ENCODE data around the gene FOXI1. TPM values are rescaled to one million over a fixed set of nuclear protein-coding genes. Genes with fewer than 3 reads are reported as not detected.
"Not testable (repeated sequence)": the region's sequence is repeated elsewhere in the genome, so short reads cannot be mapped to it uniquely, and the experiment has no call there.

FOXI1 gene
- total RNA-seq, 2 experiments from 2014 or later: not detected

DNA sequence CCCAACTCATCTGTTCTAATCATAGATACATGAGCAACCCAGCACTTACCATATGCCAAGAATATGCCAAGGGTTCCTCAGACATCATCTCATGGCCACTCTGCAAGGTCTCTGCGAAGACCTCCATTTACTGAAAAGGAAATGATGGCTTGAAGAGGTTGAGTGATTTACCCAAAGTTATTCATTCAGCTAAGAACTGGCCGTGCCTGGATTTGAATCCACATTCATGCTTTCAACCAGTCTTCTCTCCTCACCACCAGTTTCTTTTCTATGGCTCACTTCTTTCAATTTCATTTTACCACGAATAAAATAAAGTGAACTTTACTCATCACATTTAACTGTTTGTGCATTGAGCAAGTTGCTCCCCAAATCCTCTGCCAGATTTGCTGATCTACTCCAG, 27.2 kb upstream of the FOXI1 start:
- no peaks in the 10 kb centered on the region for H3K27me3 Mint-ChIP-seq
- H3K27ac Mint-ChIP-seq: peak overlapping the region; percentile 34
- POLR2A ChIA-PET: no interaction called here
- no peaks in the 10 kb centered on the region for H3K9me3 Mint-ChIP-seq
- peaks cover 60% of the 10 kb centered on the region for H3K36me3 Mint-ChIP-seq
- no peaks in the 10 kb centered on the region for H3K4me1 Mint-ChIP-seq
- no peak overlapping the region for H3K4me3 Mint-ChIP-seq
- DNase-seq (no peak), ATAC-seq (ENCODE audit: low read depth) (no peak)

DNA sequence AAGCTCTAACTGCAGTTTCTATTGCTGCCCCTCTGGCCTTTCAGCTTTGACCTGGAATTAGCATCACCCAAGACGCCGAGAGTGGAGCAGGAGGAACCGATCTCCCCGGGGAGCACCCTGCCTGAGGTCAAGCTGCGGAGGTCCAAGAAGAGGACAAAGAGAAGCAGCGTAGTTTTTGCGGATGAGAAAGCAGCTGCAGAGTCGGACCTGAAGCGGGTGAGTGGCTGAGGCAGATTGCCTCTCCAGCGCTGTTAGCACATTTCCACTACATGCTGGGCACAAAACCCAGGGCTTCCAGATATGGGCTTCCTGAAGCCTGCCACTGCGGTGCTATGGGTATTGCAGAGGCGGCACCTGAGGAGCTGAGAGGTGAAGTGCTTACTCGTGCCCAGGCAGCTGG, 26.8 kb upstream of the FOXI1 start:
- Mint-ChIP-seq H3K27me3 (no peaks in the 10 kb centered on the region), H3K36me3 (peaks cover 63% of the 10 kb centered on the region), H3K27ac (peak overlapping the region; percentile 34), H3K9me3 (no peaks in the 10 kb centered on the region), H3K4me1 (no peaks in the 10 kb centered on the region), H3K4me3 (no peak overlapping the region)
- POLR2A ChIA-PET: no interaction called here
- ATAC-seq (ENCODE audit: low read depth) (no peak), DNase-seq (no peak)

DNA sequence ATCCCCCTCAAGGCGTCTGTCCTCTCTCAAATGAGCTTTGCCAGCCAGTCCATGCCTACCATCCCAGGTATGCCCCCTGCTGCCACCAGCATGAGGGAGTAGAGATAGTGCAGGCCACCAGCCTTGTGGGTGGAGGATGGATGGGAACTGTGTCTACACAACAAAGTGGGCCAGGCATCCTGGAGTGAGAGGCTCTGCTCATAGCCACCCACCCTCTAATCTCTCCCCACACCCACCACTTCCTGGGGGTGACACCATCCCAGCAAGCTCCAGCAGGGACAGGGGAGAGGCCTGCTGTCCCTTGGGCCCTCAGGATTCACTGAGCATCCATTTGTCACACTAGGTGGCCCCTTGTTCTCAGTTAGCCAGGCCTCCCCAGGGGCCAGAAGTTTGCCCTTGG, 25.5 kb upstream of the FOXI1 start:
- ATAC-seq (ENCODE audit: low read depth) (no peak), DNase-seq (no peak)
- Mint-ChIP-seq H3K4me3 (no peak overlapping the region), H3K9me3 (no peaks in the 10 kb centered on the region), H3K27me3 (no peaks in the 10 kb centered on the region), H3K4me1 (no peaks in the 10 kb centered on the region), H3K36me3 (peaks cover 65% of the 10 kb centered on the region), H3K27ac (no peak overlapping the region)
- POLR2A ChIA-PET: no interaction called here

DNA sequence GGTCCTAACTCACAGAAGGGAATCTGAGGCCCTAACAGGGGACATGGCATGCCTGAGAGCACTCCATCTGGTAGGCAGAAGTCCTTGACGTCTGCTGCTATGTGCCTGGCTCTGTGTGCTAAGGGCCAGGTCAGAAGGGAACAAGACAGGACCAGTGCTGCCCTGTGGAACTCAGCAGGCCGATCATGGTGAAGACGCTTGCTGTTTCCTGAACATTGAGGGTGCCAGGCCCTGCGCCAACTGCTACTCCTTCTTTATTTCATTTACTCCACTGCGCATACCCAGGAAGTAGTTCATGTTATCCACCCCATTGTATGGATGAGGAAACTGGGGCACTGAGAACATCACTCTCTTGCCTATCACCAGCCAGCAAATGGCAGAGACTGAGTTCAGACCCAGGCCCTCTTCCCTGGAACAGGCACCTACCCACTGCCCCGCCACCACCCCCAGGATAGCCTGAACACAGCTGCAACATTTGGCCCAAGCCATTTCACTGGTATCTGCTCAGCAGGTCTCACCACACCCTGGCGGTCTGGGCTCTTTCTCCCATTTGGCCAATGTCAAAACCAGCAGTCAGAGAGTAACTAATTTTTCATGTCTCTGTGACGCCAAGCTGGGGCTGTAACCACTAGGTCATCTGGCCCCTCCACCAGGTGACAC, 24.8 kb upstream of the FOXI1 start:
- Mint-ChIP-seq H3K27ac (no peak overlapping the region), H3K4me1 (no peaks in the 10 kb centered on the region), H3K4me3 (no peak overlapping the region), H3K27me3 (no peaks in the 10 kb centered on the region), H3K36me3 (peaks cover 65% of the 10 kb centered on the region), H3K9me3 (no peaks in the 10 kb centered on the region)
- DNase-seq (no peak), ATAC-seq (ENCODE audit: low read depth) (no peak)
- POLR2A ChIA-PET: no interaction called here

DNA sequence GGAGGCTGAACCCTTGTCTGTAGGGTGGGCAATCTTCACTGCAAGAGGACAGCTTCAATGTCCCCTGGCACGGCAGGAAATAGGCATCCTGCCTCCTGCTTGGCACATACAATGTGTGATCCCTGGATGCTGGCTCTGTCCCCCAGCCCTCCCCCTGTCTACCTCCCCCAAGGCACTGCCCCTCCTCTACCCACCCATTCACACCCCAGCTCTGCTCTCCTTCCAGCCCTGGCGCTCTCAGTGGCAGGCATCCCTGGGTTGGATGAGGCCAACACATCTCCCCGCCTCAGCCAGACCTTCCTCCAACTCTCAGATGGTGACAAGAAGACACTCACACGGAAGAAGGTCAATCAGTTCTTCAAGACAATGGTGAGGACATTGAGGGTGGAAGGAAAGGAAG, 24.1 kb upstream of the FOXI1 start:
- Mint-ChIP-seq H3K27ac (no peak overlapping the region), H3K4me1 (no peaks in the 10 kb centered on the region), H3K27me3 (no peaks in the 10 kb centered on the region), H3K9me3 (no peaks in the 10 kb centered on the region), H3K4me3 (no peak overlapping the region), H3K36me3 (peaks cover 65% of the 10 kb centered on the region)
- POLR2A ChIA-PET: no interaction called here
- DNase-seq: no peak
- ATAC-seq (ENCODE audit: low read depth): no peak

DNA sequence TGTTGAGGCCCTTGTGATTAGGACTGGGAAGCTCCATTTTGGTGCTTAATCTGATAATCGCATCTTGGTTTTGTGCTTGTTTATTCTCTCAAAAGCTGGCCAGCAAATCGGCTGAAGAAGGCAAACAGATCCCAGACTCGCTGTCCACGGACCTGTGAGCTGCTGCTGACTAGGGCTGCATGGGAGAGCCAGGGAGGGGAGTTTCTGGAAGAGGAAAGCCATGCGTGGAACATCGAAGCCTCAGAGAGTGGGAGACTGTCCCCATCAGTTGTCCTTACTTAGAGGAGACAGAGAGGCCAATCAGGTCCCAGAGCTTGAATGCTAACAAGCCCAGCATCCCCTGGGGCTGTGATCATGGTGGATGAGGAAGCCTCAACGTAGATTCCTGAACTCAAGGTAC, 23.0 kb upstream of the FOXI1 start:
- ATAC-seq (ENCODE audit: low read depth): no peak
- H3K4me1 Mint-ChIP-seq: no peaks in the 10 kb centered on the region
- DNase-seq: no peak
- H3K27me3 Mint-ChIP-seq: no peaks in the 10 kb centered on the region
- H3K4me3 Mint-ChIP-seq: no peak overlapping the region
- peaks cover 67% of the 10 kb centered on the region for H3K36me3 Mint-ChIP-seq
- H3K27ac Mint-ChIP-seq: no peak overlapping the region
- no peaks in the 10 kb centered on the region for H3K9me3 Mint-ChIP-seq
- POLR2A ChIA-PET: no interaction called here

DNA sequence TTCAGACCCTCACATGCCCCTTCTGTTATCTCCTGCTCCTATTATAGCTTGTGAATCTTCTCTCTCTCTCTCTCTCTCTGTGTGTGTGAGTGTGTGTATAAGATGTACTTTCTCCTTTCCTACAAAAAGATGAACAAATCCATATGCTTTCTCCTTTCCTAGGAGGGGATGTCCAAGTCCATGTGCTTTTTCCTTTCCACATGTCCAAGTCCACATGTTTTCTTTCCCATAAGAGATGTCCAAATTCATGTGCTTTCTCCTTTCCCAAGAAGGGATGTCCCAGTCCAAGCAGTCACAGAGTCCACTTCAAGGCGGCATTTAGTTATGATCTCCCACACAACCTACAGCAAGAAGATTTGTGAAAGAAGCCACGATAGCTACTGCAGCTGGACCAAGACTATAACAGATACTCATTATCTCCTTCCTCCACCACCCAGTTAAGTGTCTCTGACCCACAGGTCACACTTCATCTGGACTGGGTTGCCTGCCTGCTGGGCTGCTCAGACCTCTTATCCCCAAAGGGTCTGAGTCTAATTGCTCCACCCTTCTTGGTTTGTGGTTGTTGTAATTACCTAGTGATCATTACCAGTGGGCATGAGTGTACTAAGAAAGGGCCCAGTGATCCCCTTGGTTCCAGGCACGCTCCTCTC, 18.4 kb upstream of the FOXI1 start:
- H3K9me3 Mint-ChIP-seq: no peaks in the 10 kb centered on the region
- no peak overlapping the region for H3K27ac Mint-ChIP-seq
- no peak for ATAC-seq (ENCODE audit: low read depth)
- H3K4me3 Mint-ChIP-seq: no peak overlapping the region
- DNase-seq: no peak
- H3K4me1 Mint-ChIP-seq: no peaks in the 10 kb centered on the region
- no peaks in the 10 kb centered on the region for H3K27me3 Mint-ChIP-seq
- POLR2A ChIA-PET: no interaction called here
- peaks cover 38% of the 10 kb centered on the region for H3K36me3 Mint-ChIP-seq

DNA sequence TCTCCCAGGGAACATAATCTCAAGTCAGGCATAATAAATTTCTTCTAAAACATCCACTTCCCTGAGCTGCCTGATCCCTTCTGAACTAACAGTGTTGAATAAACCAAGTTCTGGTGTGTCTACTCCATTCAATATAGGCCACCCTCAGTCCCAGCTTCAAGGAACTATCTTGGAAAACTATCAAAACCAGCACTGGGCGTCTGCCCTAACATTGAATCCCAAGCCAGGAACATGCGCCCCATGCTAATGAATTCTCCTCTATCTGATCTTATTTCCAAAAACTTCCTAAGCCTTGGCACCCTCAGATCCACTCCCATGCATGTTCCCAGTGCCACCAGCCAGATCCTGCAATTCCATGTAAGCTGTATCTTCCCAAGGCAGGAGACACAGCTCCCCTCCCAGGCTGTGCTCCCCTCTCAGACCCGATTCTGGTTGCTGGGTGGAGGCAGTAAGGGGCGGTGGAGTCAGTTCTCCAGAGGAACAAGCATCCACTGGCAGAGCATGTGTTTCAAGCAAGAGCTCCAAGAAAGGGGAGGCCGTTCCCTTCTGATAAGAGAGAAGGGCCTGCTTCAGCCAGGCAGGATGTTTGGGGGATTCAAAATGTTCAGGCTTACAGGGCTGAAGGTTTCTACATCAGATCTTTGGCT, 13.1 kb upstream of the FOXI1 start:
- Mint-ChIP-seq H3K27me3 (peaks cover 5% of the 10 kb centered on the region), H3K27ac (no peak overlapping the region), H3K9me3 (no peaks in the 10 kb centered on the region), H3K36me3 (peaks cover 3% of the 10 kb centered on the region), H3K4me1 (peaks cover 2% of the 10 kb centered on the region), H3K4me3 (no peak overlapping the region)
- DNase-seq (no peak), ATAC-seq (ENCODE audit: low read depth) (no peak)
- POLR2A ChIA-PET: no interaction called here

DNA sequence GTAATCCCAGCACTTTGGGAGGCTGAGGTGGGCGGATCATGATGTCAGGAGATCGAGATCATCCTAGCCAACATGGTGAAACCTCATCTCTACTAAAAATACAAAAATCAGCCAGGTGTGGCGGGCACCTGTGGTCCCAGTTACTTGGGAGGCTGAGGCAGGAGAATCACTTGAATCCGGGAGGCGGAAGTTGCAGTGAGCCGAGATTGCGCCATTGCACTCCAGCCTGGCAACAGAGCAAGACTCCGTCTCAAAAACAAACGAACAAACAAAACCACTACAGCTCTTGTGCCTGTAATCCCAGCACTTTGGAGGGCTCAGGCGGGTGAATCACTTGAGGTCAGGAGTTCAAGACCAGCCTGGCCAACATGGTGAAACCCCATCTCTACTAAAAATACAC, 11.4 kb upstream of the FOXI1 start:
- H3K27ac Mint-ChIP-seq; ATAC-seq (ENCODE audit: low read depth); DNase-seq; H3K36me3 Mint-ChIP-seq; H3K27me3 Mint-ChIP-seq; H3K4me1 Mint-ChIP-seq; POLR2A ChIA-PET; H3K9me3 Mint-ChIP-seq; H3K4me3 Mint-ChIP-seq: not testable (repeated sequence)

DNA sequence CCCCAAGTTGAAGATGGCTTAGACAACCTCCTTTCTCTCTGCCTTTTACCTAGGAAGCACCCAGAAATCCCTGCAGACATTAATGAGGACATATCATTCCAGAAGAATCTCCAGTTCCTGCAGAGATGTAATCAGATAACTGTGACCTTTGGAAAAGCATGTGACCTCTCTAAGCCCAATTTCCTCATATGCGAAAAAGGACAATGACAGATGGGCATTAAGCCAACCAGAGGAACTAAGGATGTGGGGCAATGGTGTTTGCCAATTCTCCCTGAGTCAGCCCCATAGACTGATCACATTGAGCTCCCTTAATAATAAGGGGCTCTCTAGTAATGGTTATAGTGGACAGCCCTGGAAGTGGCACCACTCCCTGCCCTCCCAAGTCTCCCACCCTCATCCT, 10.1 kb upstream of the FOXI1 start:
- no peak for ATAC-seq (ENCODE audit: low read depth)
- POLR2A ChIA-PET: no interaction called here
- no peak for DNase-seq
- no peaks in the 10 kb centered on the region for H3K36me3 Mint-ChIP-seq
- no peak overlapping the region for H3K4me3 Mint-ChIP-seq
- peaks cover 11% of the 10 kb centered on the region for H3K27me3 Mint-ChIP-seq
- peaks cover 6% of the 10 kb centered on the region for H3K4me1 Mint-ChIP-seq
- H3K27ac Mint-ChIP-seq: no peak overlapping the region
- no peaks in the 10 kb centered on the region for H3K9me3 Mint-ChIP-seq

DNA sequence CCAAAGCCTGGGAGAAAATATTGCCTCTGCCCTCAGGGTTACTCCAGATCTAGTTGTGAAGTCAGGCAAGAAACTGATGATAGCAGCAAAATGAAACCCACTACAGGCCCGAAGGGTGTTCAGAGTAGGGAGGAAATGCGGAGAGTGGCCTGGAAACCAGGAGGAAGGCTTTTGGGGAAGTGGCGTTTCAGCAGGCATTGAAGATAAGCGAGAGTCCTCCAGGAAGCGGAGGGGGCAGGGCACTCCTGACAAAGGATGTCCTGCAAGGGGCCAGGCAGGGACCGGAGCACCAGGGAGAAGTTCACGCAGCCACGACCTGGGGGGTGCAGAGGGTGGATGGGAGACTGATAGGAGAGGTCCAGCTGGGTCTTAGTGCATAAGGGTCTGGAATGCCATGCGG, 7.8 kb upstream of the FOXI1 start:
- H3K36me3 Mint-ChIP-seq: no peaks in the 10 kb centered on the region
- ATAC-seq (ENCODE audit: low read depth) (no peak), DNase-seq (no peak)
- no peak overlapping the region for H3K4me3 Mint-ChIP-seq
- H3K4me1 Mint-ChIP-seq: peaks cover 6% of the 10 kb centered on the region
- peaks cover 11% of the 10 kb centered on the region for H3K27me3 Mint-ChIP-seq
- POLR2A ChIA-PET: no interaction called here
- no peaks in the 10 kb centered on the region for H3K9me3 Mint-ChIP-seq
- H3K27ac Mint-ChIP-seq: no peak overlapping the region

DNA sequence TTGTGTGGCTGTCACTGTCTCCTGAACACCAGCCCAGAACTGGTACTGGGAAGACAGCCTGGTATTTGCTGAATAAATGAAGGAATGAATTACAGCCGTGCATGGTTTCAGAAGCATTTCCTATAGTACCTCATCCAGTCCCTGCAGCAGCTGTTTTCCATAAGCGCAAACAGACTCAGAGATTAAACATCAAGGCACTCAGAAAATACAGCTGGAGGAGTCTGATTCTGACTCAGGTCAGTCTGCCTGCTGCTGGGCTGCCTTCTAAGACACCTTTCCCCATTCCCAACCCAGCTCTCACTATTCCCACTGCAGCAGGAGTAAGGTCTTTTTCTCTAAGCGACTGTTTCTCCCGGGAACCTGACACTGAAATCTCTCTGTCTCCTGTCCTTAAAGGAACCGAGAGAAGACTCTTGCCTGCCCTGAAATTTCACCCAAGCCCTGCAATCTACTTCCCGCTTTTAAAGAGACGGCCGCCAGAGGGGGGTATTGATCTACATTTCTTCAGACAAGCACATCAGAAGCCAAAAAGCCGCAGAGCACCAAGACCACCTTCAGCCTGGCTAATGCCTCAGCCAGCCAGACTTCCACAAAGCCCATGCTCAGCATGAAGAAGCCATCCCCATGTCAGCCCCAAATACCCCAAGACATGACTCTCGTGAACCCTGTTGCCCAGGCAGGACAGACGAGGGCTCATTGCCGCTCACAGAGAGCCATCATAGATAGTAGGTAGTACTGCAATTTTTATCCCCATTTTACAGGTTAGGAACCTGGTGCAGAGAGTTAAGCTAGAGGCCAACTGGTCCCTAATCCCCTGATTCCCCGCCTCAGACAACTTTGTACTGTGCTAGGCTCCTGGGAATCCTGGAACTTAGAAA, 5.4 kb upstream of the FOXI1 start:
- no peaks in the 10 kb centered on the region for H3K9me3 Mint-ChIP-seq
- H3K27ac Mint-ChIP-seq: no peak overlapping the region
- ATAC-seq (ENCODE audit: low read depth) (peak; percentile 65), DNase-seq (peak; percentile 63)
- H3K4me3 Mint-ChIP-seq: no peak overlapping the region
- peaks cover 4% of the 10 kb centered on the region for H3K4me1 Mint-ChIP-seq
- peaks cover 11% of the 10 kb centered on the region for H3K27me3 Mint-ChIP-seq
- H3K36me3 Mint-ChIP-seq: no peaks in the 10 kb centered on the region
- POLR2A ChIA-PET: no interaction called here

DNA sequence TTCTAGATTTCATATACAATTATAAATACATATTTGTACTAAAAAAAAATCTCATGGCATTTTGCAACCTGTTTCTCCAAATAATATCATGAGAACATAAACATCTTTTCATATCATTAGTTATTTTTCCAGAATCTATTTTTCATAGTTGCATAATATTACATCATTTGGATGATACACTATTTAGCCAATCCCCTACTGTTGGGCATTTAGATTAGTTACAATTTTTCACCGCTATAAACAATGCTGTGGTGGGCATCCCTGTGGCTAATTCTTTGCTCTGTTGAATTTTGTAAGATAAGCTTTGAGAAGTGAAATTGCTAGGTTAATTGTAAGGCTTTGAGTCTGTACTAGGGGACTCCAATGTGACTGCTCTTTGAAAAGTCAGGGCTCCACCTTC, 2.2 kb upstream of the FOXI1 start:
- POLR2A ChIA-PET: no interaction called here
- Mint-ChIP-seq H3K27me3 (peaks cover 15% of the 10 kb centered on the region), H3K4me1 (peaks cover 4% of the 10 kb centered on the region), H3K27ac (no peak overlapping the region), H3K36me3 (no peaks in the 10 kb centered on the region), H3K9me3 (no peaks in the 10 kb centered on the region), H3K4me3 (no peak overlapping the region)
- DNase-seq: no peak
- no peak for ATAC-seq (ENCODE audit: low read depth)
